ENCODE results near the gene ZNF277.
"Not testable (repeated sequence)": the region's sequence is repeated elsewhere in the genome, so short reads cannot be mapped to it uniquely, and the experiment has no call there.

ZNF277 gene

DNA sequence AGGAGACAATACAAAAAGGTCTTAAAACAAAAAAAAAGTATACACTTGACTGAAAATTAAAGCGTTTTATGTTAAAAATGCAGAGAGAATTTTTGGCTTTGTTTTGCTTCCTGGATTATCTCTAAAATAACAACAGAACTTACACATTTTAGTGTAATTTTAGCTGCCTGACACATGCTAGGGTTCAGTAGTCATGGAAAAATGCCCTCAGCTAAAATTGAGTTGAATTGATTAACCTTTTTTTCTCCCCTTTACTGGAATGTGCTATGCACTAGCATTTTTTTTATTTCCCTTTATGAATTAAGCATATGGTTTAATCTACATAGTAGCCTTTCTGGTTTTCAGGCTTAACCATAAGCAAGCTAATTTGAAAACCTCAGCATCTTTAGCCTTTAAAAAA is 89.9 kb downstream of the ZNF277 start:
- DNase-seq, result no peak

DNA sequence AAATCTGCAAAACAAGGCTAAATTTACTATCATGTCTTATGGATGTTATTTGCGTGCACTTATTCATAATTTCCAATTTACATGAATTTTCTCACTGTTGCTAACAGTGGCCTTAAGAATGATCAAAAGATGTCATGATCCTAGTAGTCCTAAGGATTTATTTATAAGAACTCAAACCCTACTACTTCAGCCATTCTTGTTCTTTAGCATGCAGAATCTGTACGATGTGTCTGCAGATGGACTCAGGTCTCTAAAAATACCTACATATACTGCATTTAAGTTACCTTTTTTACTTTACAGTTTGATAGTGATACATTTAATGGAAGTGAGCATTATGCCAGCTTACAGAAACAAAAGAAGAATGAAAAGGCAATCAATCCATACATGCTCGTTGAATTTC is 91.2 kb downstream of the ZNF277 start:
- no peak for DNase-seq

DNA sequence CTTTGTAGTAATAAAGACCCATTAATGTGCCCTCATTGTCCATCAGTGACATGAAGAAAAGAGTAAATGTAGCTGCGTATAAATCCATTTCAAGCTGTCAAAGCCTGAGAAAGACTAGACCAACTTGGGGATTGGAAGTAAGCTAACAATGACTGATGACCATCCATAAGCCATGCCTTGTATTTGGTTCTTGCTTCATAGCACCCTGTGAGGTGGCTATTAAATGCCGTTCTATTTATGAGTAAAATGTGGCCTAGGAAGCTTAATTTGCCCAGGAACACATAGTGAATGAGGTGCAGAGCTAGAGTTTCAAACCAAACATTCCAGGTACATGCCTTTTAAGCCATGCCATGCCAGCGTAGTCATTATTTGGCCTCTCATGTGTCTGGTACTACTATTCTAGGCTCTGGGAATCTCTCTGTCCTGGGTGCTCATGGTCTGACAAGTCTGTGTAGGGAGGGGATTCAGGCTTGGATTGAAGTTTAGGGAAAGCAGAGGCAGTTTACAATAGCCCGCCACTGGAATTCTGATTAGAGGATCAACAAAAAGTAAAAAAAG is 92.1 kb downstream of the ZNF277 start:
- DNase-seq, result no peak

DNA sequence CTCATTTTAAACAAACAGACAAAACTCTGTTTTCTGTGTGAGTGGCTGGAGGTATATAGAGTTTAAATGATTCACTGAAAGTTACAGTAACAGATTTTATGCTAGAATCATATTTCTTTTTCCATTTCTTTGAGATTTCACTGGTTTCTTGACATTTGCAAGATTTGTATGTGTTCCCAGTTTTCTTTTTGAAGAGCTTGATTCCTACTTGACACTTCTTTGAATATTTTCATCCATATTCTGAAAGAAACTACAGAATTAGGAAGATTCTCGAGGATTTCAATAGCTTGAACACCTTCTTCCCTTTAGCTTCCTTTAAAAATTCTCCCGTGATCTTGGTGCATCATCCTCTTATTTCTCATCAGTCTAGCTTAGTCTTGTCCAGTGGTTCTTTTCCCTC is 93.6 kb downstream of the ZNF277 start:
- no peak for DNase-seq

GRCh38 chr7:112300831-112301407 is 94.4 kb downstream of the ZNF277 start:
- no peak for DNase-seq

GRCh38 chr7:112302566-112302965 is 96.1 kb downstream of the ZNF277 start:
- DNase-seq, result no peak

- DNase-seq, result no peak
Observed at GRCh38 chr7:112306903-112307302, 100.4 kb downstream of the ZNF277 start.

DNA sequence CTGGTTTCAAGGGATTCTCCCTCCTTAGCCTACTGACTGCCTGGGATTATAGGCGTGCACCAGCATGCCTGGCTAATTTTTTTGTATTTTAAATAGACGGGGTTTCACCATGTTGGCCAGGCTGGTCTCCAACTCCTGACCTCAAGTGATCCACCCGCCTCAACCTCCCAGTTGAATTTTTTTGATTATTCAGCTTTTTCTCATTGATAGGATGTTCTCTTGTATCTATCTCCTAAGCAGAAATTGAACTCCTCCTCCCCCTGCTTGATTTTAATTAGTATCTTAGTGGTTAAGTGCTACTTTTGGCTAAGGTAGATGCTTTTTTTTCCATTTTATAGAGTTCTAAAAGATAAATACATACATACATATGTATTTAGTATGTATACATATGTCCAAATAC is 101.0 kb downstream of the ZNF277 start:
- no peak for DNase-seq

- no peak for DNase-seq
Observed at GRCh38 chr7:112308974-112309373, 102.5 kb downstream of the ZNF277 start.

DNA sequence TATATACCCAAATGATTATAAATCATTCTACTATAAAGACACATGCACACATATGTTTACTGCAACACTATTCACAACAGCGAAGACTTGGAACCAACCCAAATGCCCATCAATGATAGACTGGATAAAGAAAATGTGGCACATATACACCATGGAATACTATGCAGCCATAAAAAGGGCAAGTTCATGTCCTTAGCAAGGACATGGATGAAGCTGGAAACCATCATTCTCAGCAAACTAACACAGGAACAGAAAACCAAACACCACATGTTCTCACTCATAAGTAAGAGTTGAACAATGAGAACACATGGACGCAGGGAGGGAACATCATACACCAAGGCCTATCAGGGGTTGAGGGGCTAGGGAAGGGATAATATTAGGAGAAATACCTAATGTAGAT is 110.3 kb downstream of the ZNF277 start:
- DNase-seq, result not testable (repeated sequence)

GRCh38 chr7:112322070-112322469 is 115.6 kb downstream of the ZNF277 start:
- no peak for DNase-seq

DNA sequence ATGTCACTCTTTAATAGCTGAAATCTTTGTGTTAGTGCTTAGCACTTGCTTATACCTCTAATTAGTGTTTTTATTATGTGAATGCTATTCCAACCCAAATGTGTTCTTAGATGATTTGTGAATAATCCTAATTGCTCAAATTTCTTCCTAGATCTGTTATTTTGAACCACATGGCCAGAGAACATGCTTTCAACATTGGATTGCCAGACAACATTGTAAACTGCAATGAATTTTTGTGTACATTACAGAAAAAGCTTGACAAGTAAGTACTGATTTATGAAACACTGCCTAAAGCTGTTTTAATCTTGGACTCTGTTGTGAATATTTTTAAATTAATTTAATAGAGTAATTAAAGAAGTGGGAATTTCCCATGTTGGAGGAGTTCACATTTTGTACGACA is 121.1 kb downstream of the ZNF277 start:
- no peak for DNase-seq

DNA sequence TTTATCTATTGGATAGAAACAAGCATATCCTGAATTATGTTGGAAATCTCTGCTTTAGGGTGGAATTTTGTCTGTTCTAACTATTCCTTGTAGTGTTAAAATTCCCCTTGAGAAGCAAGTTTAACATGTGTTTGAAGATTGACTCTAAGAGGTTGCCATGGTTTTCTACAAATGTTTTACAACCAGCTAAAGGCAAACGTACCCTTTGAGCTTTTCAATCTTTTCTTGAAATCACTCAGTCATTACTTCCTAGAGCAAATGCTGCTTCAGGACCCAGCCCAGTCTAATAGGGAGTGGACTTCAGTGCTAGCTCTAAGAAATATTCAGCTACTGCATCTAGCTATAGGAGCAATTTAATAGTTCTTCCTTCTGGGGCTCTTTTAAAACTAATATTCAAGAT is 125.0 kb downstream of the ZNF277 start:
- DNase-seq, result no peak

- DNase-seq, result no peak
Observed at GRCh38 chr7:112334366-112334765, 127.9 kb downstream of the ZNF277 start.

- no peak for DNase-seq
Observed at GRCh38 chr7:112336261-112336660, 129.8 kb downstream of the ZNF277 start.

- DNase-seq, result no peak
Observed at GRCh38 chr7:112336936-112337576, 130.6 kb downstream of the ZNF277 start.

DNA sequence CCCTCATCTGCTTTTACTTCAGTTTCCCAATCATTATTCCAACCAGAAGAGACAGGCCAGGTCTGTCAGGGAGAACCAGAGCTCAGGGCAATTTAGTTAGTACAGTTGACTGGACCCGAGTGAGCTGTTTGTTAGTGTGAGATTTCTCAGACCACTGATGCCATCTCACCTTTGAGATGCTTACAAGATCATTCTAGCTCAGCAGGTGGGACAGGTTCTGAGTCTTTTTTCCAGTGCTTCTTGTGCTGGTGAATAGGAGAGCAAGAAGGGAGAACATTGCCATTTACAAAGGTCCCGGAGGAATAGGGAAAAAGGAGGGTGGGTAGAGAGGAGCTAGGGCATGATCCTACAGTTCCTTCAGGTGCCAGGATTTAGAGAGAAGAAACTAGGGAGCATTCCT is 131.4 kb downstream of the ZNF277 start:
- no peak for DNase-seq

GRCh38 chr7:112338786-112339185 is 132.3 kb downstream of the ZNF277 start:
- DNase-seq, result no peak

DNA sequence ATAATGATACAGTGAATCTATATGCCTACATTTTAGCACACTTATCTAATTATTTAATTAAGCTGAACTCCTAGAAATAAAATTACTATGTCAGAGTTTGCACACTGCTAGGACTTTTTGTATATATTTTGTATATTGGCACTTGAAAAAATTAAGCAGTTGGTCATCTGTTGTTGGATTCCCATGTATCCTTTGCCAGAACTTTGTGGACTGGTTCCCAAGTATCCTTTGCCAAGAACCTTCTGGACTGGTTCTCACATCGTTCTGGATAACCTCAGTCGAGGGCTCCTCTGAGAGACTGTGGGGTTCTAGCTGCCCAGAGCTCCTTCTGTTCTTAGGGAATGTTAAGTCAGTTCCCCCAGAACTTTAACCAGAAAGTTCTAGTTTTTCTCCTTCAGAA is 135.0 kb downstream of the ZNF277 start:
- DNase-seq, result no peak

DNA sequence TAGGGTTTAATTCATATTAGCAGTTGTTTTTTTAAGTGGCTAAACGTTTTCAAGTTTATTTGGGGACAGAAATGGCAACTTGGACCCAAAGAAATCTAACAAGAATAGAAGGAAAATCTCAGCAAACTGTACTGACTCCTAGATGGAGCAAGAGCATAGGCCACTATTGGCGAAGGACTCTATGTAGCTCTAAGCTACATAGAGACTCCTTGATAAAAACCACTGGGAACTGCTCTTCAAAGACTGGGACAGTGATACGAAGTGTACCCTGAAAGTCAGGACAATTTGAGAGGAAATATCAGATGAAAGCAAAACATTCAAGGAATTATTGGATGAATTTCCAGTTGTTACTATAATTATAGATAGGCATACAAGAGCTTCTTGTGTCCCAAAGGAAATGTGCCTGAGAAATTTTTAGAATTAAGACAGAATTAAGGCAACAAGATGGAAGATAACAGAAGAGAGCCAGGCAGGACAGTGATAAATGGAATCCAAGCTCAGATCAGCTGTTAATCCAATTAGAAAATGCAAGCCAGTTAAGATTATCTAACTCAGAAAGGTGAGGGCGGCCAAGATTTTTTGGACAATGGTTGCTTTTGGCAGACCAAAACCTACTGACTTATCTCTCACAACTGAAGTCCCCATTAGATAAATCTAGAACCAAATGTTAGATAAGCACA is 140.0 kb downstream of the ZNF277 start:
- DNase-seq, result no peak

GRCh38 chr7:112347088-112347487 is 140.6 kb downstream of the ZNF277 start:
- DNase-seq, result no peak

- DNase-seq, result no peak
Observed at GRCh38 chr7:112350585-112350984, 144.1 kb downstream of the ZNF277 start.

DNA sequence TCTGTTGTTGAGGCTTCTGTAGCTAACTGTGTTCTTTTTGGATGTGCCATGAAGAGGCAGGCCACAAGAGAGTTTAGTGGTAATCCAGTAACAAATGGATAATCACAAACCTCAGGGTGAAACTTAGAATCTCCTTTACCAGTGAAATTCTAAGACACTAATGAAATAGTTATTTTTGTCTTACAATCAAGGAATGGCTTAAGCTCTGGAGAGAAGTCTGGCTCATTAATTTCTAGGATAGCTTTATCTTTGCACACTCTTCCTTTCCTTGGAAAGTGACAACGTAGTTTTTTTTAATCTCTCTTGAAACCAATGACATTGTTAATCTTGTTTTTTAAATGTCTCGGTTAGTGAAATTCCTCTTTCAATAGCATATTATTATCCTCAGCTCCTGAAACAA is 150.1 kb downstream of the ZNF277 start:
- no peak for DNase-seq

DNA sequence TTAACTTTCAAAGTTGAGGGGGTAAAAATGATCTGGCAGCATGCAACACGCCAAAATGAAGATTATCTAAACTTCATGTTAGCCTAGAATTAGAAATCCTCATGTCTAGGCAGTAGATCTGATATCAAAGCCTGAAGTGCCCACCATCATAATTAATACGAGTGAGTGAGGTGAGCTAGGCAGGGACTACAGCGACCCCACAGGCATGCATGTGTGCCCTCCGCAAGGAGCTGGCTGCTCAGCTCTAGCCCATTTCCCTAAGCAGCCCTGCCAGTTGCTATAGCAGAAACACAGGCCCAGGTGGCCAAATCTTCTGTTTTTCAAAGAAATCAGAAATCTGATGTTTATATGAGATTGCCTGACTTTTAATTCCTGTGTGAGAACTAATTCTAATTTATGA is 150.6 kb downstream of the ZNF277 start:
- DNase-seq, result no peak

Measured in activated T-cell treated with anti-CD3 and anti-CD28 coated beads for 4 hours (primary cell).